Measurements from ENCODE around the gene PFDN2. TPM values are rescaled to one million over a fixed set of nuclear protein-coding genes. Genes with fewer than 3 reads are reported as not detected.

Gene PFDN2
- total and polyA plus RNA-seq, 12 donors = 33.6 to 452 (median 57.1) TPM

- TF ChIP-seq CTCF (IDR thresholded peaks at IDR 0.05) (no peak), POLR2A (IDR thresholded peaks at IDR 0.05) (no peak)
- Histone ChIP-seq H3K27me3 (no peaks in the 10 kb centered on the region), H3K4me3 (no peak overlapping the region), H3K9me3 (replicated peaks in 1 of 3) (no peaks in the 10 kb centered on the region), H3K36me3 (replicated peaks in 1 of 2) (peaks cover 0 to 45% of the 10 kb centered on the region in 2 donors), H3K4me1 (replicated peaks in 1 of 2) (peaks cover 16 to 51% of the 10 kb centered on the region in 2 donors), H3K27ac (no peak overlapping the region)
- WGBS, 4 donors = 80 to 88% (median 86%) methylated on average over 4 of the region's 4 CpGs
- no peak for DNase-seq
- intact Hi-C loops (cut with DNase I) = no loop called here
These were observed 11.0 kb upstream of the PFDN2 start for GRCh38 chr1:161128591-161129420.

GRCh38 chr1:161127649-161128048, 9.8 kb upstream of the PFDN2 start:
- Histone ChIP-seq H3K9me3 (replicated peaks in 1 of 3) (no peaks in the 10 kb centered on the region), H3K4me3 (no peak overlapping the region), H3K27ac (no peak overlapping the region), H3K27me3 (no peaks in the 10 kb centered on the region), H3K36me3 (replicated peaks in 1 of 2) (peaks cover 0 to 56% of the 10 kb centered on the region in 2 donors), H3K4me1 (replicated peaks in 1 of 2) (peaks cover 16 to 46% of the 10 kb centered on the region in 2 donors)
- no peak for DNase-seq
- 79 to 89% (median 87%) methylated on average over 2 of the region's 2 CpGs for WGBS, 4 donors
- no peak for TF ChIP-seq POLR2A (IDR thresholded peaks at IDR 0.05)
- no peak for TF ChIP-seq CTCF (IDR thresholded peaks at IDR 0.05)
- intact Hi-C loops (cut with DNase I) = no loop called here

GRCh38 chr1:161122967-161123366, 5.1 kb upstream of the PFDN2 start:
- 79 to 88% (median 86%) methylated on average over 6 of the region's 6 CpGs for whole genome bisulfite sequencing, 4 donors
- no peak for DNase-seq
- peaks cover 20 to 42% of the 10 kb centered on the region in 2 donors for H3K4me1 ChIP-seq (replicated peaks in 1 of 2)
- H3K9me3 ChIP-seq (replicated peaks in 1 of 3) = no peaks in the 10 kb centered on the region
- no peak overlapping the region for H3K27ac ChIP-seq
- H3K27me3 ChIP-seq = no peaks in the 10 kb centered on the region
- intact Hi-C loops (cut with DNase I) = no loop called here
- H3K4me3 ChIP-seq = no peak overlapping the region
- peaks cover 0 to 66% of the 10 kb centered on the region in 2 donors for H3K36me3 ChIP-seq (replicated peaks in 1 of 2)
- no peak for TF ChIP-seq CTCF (IDR thresholded peaks at IDR 0.05)
- no peak for TF ChIP-seq POLR2A (IDR thresholded peaks at IDR 0.05)

- WGBS, 4 donors = 70 to 83% (median 76%) methylated on average over 4 of the region's 4 CpGs
- Histone ChIP-seq H3K27ac (no peak overlapping the region), H3K27me3 (no peaks in the 10 kb centered on the region), H3K4me1 (replicated peaks in 1 of 2) (peaks cover 23 to 38% of the 10 kb centered on the region in 2 donors), H3K9me3 (replicated peaks in 1 of 3) (no peaks in the 10 kb centered on the region), H3K4me3 (no peak overlapping the region), H3K36me3 (replicated peaks in 1 of 2) (peaks cover 0 to 61% of the 10 kb centered on the region in 2 donors)
- TF ChIP-seq CTCF (IDR thresholded peaks at IDR 0.05) = no peak
- TF ChIP-seq POLR2A (IDR thresholded peaks at IDR 0.05) = no peak
- DNase-seq = peak in 1 of 7 donors; percentile 22
- intact Hi-C loops (cut with DNase I) = no loop called here
These were observed 4.0 kb upstream of the PFDN2 start for GRCh38 chr1:161121834-161122233.

Data from adrenal gland (tissue), 12 donors.